SH-SY5Y (cell line): ENCODE results near the gene SIRT3.

Source experiments
- GATA2 ChIP-seq: IDR thresholded peaks from 2 replicates; pipeline ENCODE4 v1.6.1; 2011; ENCODE audit warnings: mild to moderate bottlenecking, low read depth, low read length
- GATA3 ChIP-seq: IDR thresholded peaks from 2 replicates; pipeline ENCODE4 v1.6.1; 2011; ENCODE audit warnings: low read depth, mild to moderate bottlenecking, low read length, moderate library complexity

- no peak for TF ChIP-seq GATA2
- TF ChIP-seq GATA3: no peak
Measured at GRCh38 chr11:284105-285020, 48.2 kb upstream of the SIRT3 start.
